ENCODE measurements around the gene RBM28.

The RBM28 gene

DNA sequence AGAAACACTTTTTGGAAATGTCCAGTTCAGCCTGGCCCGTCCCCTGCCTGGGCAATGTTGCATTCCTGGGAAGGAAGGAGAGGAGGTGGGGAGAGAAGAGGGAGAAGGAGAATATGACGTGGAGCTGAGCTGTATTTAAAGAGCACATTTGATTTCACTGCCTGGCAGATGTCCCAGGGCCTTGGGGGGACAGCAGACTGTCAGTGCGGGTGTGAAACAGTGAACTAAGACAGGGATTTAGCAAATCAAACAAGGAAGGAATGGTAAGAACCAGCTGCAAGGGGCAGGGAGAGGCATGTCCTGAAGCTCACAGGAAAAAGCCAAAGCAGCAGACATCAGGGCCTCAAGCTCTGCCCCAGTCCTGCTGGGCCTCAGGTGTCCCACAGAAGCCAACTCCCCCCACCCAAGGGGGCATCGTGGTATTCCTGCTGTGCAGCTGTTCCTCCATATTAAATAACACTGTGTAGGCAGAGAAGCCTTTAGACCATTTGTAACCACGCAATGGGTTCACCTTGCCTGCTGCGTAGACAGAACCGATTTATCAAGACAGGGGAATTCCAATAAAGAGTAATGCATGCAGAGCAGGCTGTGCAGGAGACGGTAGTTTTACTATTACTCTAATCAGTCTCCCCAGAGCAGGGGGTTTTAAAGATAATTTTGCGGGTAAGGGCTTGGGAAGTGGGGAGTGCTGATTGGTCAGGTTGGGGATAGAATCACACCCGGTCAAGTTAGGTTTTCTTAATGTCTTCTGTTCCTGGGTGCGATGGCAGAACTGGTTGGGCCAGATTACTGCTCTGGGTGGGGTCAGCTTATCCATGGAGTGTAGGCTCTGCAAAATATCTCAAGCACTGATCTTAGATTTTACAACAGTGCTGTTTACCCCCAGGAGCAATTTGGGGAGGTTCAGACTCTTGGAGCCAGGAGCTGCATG lies 84.3 kb downstream of the RBM28 start:
- Histone ChIP-seq H3K4me3 (ENCODE audit: low read depth, low read length) (no peak overlapping the region), H3K36me3 (ENCODE audit: control insufficient read depth in 2 of 2, insufficient read depth in 1 of 2, low read length in 2 of 2) (no peaks in the 10 kb centered on the region), H3K4me1 (ENCODE audit: control insufficient read depth, insufficient read depth, low read length) (no peaks in the 10 kb centered on the region), H3K27ac (ENCODE audit: extremely low read depth, low read depth, low read length) (no peak overlapping the region), H3K9me3 (ENCODE audit: control insufficient read depth, insufficient read depth, low read depth, low read length) (no peaks in the 10 kb centered on the region)
- CTCF ChIA-PET: interaction anchor here (0.5 kb wide), 1 partner anchor 1002 kb away, joined by 4 read pairs; no protein-coding TSS in a partner anchor
- TF ChIP-seq PRDM10 (tag by site-specific recombination; IDR thresholded peaks at IDR 0.05): peak; percentile 57
- TF ChIP-seq, protein P1, sequence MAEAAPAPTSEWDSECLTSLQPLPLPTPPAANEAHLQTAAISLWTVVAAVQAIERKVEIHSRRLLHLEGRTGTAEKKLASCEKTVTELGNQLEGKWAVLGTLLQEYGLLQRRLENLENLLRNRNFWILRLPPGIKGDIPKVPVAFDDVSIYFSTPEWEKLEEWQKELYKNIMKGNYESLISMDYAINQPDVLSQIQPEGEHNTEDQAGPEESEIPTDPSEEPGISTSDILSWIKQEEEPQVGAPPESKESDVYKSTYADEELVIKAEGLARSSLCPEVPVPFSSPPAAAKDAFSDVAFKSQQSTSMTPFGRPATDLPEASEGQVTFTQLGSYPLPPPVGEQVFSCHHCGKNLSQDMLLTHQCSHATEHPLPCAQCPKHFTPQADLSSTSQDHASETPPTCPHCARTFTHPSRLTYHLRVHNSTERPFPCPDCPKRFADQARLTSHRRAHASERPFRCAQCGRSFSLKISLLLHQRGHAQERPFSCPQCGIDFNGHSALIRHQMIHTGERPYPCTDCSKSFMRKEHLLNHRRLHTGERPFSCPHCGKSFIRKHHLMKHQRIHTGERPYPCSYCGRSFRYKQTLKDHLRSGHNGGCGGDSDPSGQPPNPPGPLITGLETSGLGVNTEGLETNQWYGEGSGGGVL (tag by site-specific recombination; IDR thresholded peaks at IDR 0.05): 0 out of 2 replicates have a peak, but pooled peaks have one; percentile 9
- TF ChIP-seq ZNF596 (tag by site-specific recombination; IDR thresholded peaks at IDR 0.05): no peak
- TF ChIP-seq ZIC2 (tag by site-specific recombination; IDR thresholded peaks at IDR 0.05): peak; percentile 24; the same call in 1 of the 2 replicates
- TF ChIP-seq GLIS1 (tag by site-specific recombination; IDR thresholded peaks at IDR 0.05): peak; percentile 15; the same call in 1 of the 2 replicates
- TF ChIP-seq MYNN (tag by site-specific recombination; IDR thresholded peaks at IDR 0.05; ENCODE audit: borderline replicate concordance): no peak
- POLR2A ChIA-PET: no interaction called here

GRCh38 chr7:128257458-128257857 lies 86.2 kb downstream of the RBM28 start:
- ChIA-PET CTCF (no interaction called here), POLR2A (no interaction called here)
- Histone ChIP-seq H3K4me1 (ENCODE audit: control insufficient read depth, insufficient read depth, low read length) (no peaks in the 10 kb centered on the region), H3K4me3 (ENCODE audit: low read depth, low read length) (no peak overlapping the region), H3K36me3 (ENCODE audit: control insufficient read depth in 2 of 2, insufficient read depth in 1 of 2, low read length in 2 of 2) (no peaks in the 10 kb centered on the region), H3K27ac (ENCODE audit: extremely low read depth, low read depth, low read length) (no peak overlapping the region), H3K9me3 (ENCODE audit: control insufficient read depth, insufficient read depth, low read depth, low read length) (no peaks in the 10 kb centered on the region)
- TF ChIP-seq SETDB1 (IDR thresholded peaks at IDR 0.05; ENCODE audit: insufficient read length, low read length) (no peak), ZSCAN23 (tag by site-specific recombination; IDR thresholded peaks at IDR 0.05) (no peak), SP2 (tag by site-specific recombination; IDR thresholded peaks at IDR 0.05) (no peak)
- TF ChIP-seq, protein P2, sequence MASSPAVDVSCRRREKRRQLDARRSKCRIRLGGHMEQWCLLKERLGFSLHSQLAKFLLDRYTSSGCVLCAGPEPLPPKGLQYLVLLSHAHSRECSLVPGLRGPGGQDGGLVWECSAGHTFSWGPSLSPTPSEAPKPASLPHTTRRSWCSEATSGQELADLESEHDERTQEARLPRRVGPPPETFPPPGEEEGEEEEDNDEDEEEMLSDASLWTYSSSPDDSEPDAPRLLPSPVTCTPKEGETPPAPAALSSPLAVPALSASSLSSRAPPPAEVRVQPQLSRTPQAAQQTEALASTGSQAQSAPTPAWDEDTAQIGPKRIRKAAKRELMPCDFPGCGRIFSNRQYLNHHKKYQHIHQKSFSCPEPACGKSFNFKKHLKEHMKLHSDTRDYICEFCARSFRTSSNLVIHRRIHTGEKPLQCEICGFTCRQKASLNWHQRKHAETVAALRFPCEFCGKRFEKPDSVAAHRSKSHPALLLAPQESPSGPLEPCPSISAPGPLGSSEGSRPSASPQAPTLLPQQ (tag by site-specific recombination; IDR thresholded peaks at IDR 0.05): no peak

GRCh38 chr7:128255271-128255670 lies 88.4 kb downstream of the RBM28 start:
- H3K36me3 ChIP-seq (ENCODE audit: control insufficient read depth in 2 of 2, insufficient read depth in 1 of 2, low read length in 2 of 2): no peaks in the 10 kb centered on the region
- H3K9me3 ChIP-seq (ENCODE audit: control insufficient read depth, insufficient read depth, low read depth, low read length): no peaks in the 10 kb centered on the region
- CTCF ChIA-PET: no interaction called here
- POLR2A ChIA-PET: no interaction called here
- H3K4me3 ChIP-seq (ENCODE audit: low read depth, low read length): no peak overlapping the region
- no peaks in the 10 kb centered on the region for H3K4me1 ChIP-seq (ENCODE audit: control insufficient read depth, insufficient read depth, low read length)
- H3K27ac ChIP-seq (ENCODE audit: extremely low read depth, low read depth, low read length): no peak overlapping the region
- TF ChIP-seq, protein P3, sequence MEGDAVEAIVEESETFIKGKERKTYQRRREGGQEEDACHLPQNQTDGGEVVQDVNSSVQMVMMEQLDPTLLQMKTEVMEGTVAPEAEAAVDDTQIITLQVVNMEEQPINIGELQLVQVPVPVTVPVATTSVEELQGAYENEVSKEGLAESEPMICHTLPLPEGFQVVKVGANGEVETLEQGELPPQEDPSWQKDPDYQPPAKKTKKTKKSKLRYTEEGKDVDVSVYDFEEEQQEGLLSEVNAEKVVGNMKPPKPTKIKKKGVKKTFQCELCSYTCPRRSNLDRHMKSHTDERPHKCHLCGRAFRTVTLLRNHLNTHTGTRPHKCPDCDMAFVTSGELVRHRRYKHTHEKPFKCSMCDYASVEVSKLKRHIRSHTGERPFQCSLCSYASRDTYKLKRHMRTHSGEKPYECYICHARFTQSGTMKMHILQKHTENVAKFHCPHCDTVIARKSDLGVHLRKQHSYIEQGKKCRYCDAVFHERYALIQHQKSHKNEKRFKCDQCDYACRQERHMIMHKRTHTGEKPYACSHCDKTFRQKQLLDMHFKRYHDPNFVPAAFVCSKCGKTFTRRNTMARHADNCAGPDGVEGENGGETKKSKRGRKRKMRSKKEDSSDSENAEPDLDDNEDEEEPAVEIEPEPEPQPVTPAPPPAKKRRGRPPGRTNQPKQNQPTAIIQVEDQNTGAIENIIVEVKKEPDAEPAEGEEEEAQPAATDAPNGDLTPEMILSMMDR (tag by site-specific recombination; IDR thresholded peaks at IDR 0.05): no peak
- TF ChIP-seq ZNF211 (tag by site-specific recombination; IDR thresholded peaks at IDR 0.05; ENCODE audit: low read depth) (no peak), ZNF518A (tag by site-specific recombination; conservative IDR thresholded peaks at IDR 0.05; ENCODE audit: low read depth) (no peak), KLF16 (tag by site-specific recombination; IDR thresholded peaks at IDR 0.05) (no peak), ZNF837 (tag by site-specific recombination; IDR thresholded peaks at IDR 0.05) (no peak), ZNF610 (tag by site-specific recombination; IDR thresholded peaks at IDR 0.05; ENCODE audit: borderline replicate concordance) (no peak)

All from HEK293 (cell line).